DOHH2 (cell line): ENCODE results near the gene RASGRP3.

Experiments
- EZH2phosphoT487 ChIP-seq: fragments of 200-600 bp; sonication (generic); IDR thresholded peaks from 2 replicates; pipeline ENCODE4 v1.6.1; 2017; ENCODE audit warnings: borderline replicate concordance, mild to moderate bottlenecking, antibody characterized with exemption, low read length, moderate library complexity, mixed read lengths
- TF ChIP-seq, protein P1 (sequence below): fragments of 200-600 bp; sonication (generic); IDR thresholded peaks from one replicate; pipeline ENCODE4 v1.5.1; 2014; ENCODE audit warnings: antibody characterized with exemption, mild to moderate bottlenecking, low read depth, low read length; ENCODE audit not compliant: poor library complexity, severe bottlenecking

DNA sequence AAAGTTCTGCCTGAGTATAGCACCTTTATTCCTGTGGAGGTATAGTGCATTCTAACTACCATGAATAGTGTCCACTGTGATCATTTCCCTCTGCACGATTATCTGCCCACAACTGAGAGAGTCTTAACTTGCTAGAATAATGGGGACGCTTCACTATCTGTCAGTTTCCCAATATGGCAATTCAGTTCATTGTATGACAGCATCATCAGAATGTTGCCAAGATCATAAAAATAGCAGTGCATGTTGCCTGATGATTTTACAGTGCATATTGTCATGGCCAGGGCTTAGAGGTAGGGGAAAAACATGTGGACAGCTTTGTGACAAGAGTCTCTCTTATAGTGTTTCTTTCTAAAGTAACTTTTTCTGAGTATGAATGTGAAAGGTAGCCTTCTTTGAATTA lies 6.1 kb downstream of the RASGRP3 start:
- TF ChIP-seq, protein P1, sequence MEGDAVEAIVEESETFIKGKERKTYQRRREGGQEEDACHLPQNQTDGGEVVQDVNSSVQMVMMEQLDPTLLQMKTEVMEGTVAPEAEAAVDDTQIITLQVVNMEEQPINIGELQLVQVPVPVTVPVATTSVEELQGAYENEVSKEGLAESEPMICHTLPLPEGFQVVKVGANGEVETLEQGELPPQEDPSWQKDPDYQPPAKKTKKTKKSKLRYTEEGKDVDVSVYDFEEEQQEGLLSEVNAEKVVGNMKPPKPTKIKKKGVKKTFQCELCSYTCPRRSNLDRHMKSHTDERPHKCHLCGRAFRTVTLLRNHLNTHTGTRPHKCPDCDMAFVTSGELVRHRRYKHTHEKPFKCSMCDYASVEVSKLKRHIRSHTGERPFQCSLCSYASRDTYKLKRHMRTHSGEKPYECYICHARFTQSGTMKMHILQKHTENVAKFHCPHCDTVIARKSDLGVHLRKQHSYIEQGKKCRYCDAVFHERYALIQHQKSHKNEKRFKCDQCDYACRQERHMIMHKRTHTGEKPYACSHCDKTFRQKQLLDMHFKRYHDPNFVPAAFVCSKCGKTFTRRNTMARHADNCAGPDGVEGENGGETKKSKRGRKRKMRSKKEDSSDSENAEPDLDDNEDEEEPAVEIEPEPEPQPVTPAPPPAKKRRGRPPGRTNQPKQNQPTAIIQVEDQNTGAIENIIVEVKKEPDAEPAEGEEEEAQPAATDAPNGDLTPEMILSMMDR, result no peak
- TF ChIP-seq EZH2phosphoT487, result no peak
